HCT116 (cell line): ENCODE results near the gene IRX3. TPM values are rescaled to one million over a fixed set of nuclear protein-coding genes. Genes with fewer than 3 reads are reported as not detected.

Experiments
- ATAC-seq: fragments of 200-7000 bp; cut with Tn5 transposase; 2 replicates; pipeline ENCODE4 v1.9.1; 2020; ENCODE audit warnings: mild to moderate bottlenecking, moderate library complexity
- Bru-seq: library from RNA; stranded (reverse); fragments of 400-500 nt; gene quantifications from one replicate; lab custom pipeline; 2021; lab: Mats Ljungman, UMichigan
- BruChase-seq, 2 experiments: library from RNA; stranded (reverse); fragments of 400-500 nt; gene quantifications; one replicate each; lab custom pipeline; 2021; lab: Mats Ljungman, UMichigan
- BruUV-seq: library from RNA; stranded (reverse); fragments of 400-500 nt; replicated peaks from 2 replicates; lab custom pipeline; 2021; lab: Mats Ljungman, UMichigan
- CTCF ChIA-PET: fragments of 300-600 bp; sonication (Branson Sonifier 250); formaldehyde crosslinking; loops from one replicate; lab custom pipeline; 2021; ENCODE audit warnings: antibody characterized with exemption; lab: Charles Lee
- POLR2A ChIA-PET: fragments of 300-600, 350-600 bp; sonication (Branson Sonifier 250); formaldehyde crosslinking; loops from one replicate; lab custom pipeline; 2021; ENCODE audit warnings: antibody characterized with exemption; lab: Charles Lee
- RAD21 ChIA-PET, 2 experiments: fragments of 300-600 bp; sonication (Branson Sonifier 250); formaldehyde crosslinking; loops; one replicate each; lab custom pipeline; 2023; ENCODE audit warnings: low total read pairs in 2 of 2; ENCODE audit not compliant: uncharacterized antibody in 2 of 2, unreplicated experiment in 2 of 2, low non-redundant PET in 1 of 2; lab: Charles Lee
- DNase-seq: peaks from one replicate; pipeline ENCODE4 v3.0.0-alpha.2; 2010; ENCODE audit warnings: low read depth, low spot score
- H2AFZ ChIP-seq: fragments of 200-600 bp; shearing (Covaris generic), sonication (generic); 2 replicates; pipeline ENCODE4 v1.6.1; 2017; ENCODE audit warnings: low read depth, mixed run types, mixed read lengths, antibody characterized with exemption, low read length; ENCODE audit not compliant: poor library complexity, severe bottlenecking
- H3K27ac ChIP-seq: 2 replicates; pipeline ENCODE4 v1.5.1; 2012; ENCODE audit warnings: low read depth, low read length
- H3K27me3 ChIP-seq: fragments of 200-600 bp; sonication (generic); 2 replicates; pipeline ENCODE4 v1.6.1; 2016; ENCODE audit warnings: mixed run types, low read length, mixed read lengths; ENCODE audit not compliant: insufficient read depth
- H3K36me3 ChIP-seq, 2 experiments: fragments of 200-500 bp in 1 of 2; fragments of 200-600 bp in 1 of 2; sonication (Bioruptor generic) in 1 of 2; sonication (generic) in 1 of 2; 2 replicates each; pipeline versions ENCODE4 v1.5.1 to v1.6.1; 2014 to 2016; ENCODE audit warnings: low read length in 2 of 2, inconsistent platforms in 1 of 2, mixed read lengths in 1 of 2, mixed run types in 1 of 2; ENCODE audit not compliant: insufficient read depth in 2 of 2, control insufficient read depth in 1 of 2
- H3K4me1 ChIP-seq, 2 experiments: fragments of 200-600 bp in 1 of 2; sonication (generic) in 1 of 2; 2 replicates each; pipeline versions ENCODE4 v1.5.1 to v1.6.1; 2012 to 2017; ENCODE audit warnings: low read length in 2 of 2, inconsistent platforms in 1 of 2, mild to moderate bottlenecking in 1 of 2, mixed read lengths in 1 of 2, mixed run types in 1 of 2, moderate library complexity in 1 of 2; ENCODE audit not compliant: insufficient read depth in 2 of 2, control insufficient read depth in 1 of 2
- H3K4me2 ChIP-seq: fragments of 200-600 bp; sonication (generic); 2 replicates; pipeline ENCODE4 v1.6.1; 2017; ENCODE audit warnings: mixed run types, low read length, mixed read lengths
- H3K4me3 ChIP-seq, 2 experiments: fragments of 200-600 bp in 1 of 2; sonication (generic) in 1 of 2; replicated peaks in 1 of 2; 2 replicates each; pipeline ENCODE4 v1.5.1; 2011 to 2016; ENCODE audit warnings: low read length in 2 of 2, control low read depth in 1 of 2, low read depth in 1 of 2, mild to moderate bottlenecking in 1 of 2, mixed read lengths in 1 of 2, mixed run types in 1 of 2
- H3K79me2 ChIP-seq: fragments of 200-600 bp; sonication (generic); 2 replicates; pipeline ENCODE4 v1.6.1; 2017; ENCODE audit warnings: mild to moderate bottlenecking, mixed run types, low read length, moderate library complexity, mixed read lengths; ENCODE audit not compliant: insufficient read depth
- H3K9ac ChIP-seq: fragments of 200-600 bp; sonication (generic); 2 replicates; pipeline ENCODE4 v1.6.1; 2016; ENCODE audit warnings: low read length, mixed read lengths
- H3K9me2 ChIP-seq: fragments of 200-600 bp; sonication (generic), shearing (Covaris generic); 2 replicates; pipeline ENCODE4 v1.6.1; 2017; ENCODE audit warnings: mixed run types, mild to moderate bottlenecking, moderate library complexity; ENCODE audit not compliant: insufficient read depth
- H3K9me3 ChIP-seq, 2 experiments: fragments of 200-500 bp in 1 of 2; fragments of 200-600 bp in 1 of 2; sonication (Bioruptor generic) in 1 of 2; sonication (generic) in 1 of 2; 2 replicates each; pipeline ENCODE4 v1.6.1; 2014 to 2017; ENCODE audit warnings: low read length in 2 of 2, mixed read lengths in 2 of 2, inconsistent platforms in 1 of 2, low read depth in 1 of 2, mild to moderate bottlenecking in 1 of 2, mixed run types in 1 of 2, moderate library complexity in 1 of 2; ENCODE audit not compliant: control insufficient read depth in 1 of 2, insufficient read depth in 1 of 2
- H4K20me1 ChIP-seq: fragments of 200-600 bp; sonication (generic), shearing (Covaris generic); 2 replicates; pipeline ENCODE4 v1.6.1; 2017; ENCODE audit warnings: mixed run types, mild to moderate bottlenecking, moderate library complexity; ENCODE audit not compliant: insufficient read depth
- CBX3 ChIP-seq: IDR thresholded peaks from 2 replicates; pipeline ENCODE4 v1.6.1; 2012; ENCODE audit warnings: low read depth
- CEBPB ChIP-seq: IDR thresholded peaks from 2 replicates; pipeline ENCODE4 v1.6.1; 2012; ENCODE audit warnings: low read depth
- EGR1 ChIP-seq: IDR thresholded peaks from 2 replicates; pipeline ENCODE4 v1.6.1; 2012; ENCODE audit warnings: low read depth
- ELF1 ChIP-seq: IDR thresholded peaks from 2 replicates; pipeline ENCODE4 v1.6.1; 2012; ENCODE audit warnings: low read depth, borderline replicate concordance
- EZH2 ChIP-seq: fragments of 200-600 bp; sonication (generic); IDR thresholded peaks from 2 replicates; pipeline ENCODE4 v1.6.1; 2017; ENCODE audit warnings: antibody characterized with exemption, mixed run types
- EZH2phosphoT487 ChIP-seq: fragments of 200-600 bp; IDR thresholded peaks from 2 replicates; pipeline ENCODE4 v1.6.1; 2018; ENCODE audit warnings: antibody characterized with exemption, borderline replicate concordance
- FOSL1 ChIP-seq: IDR thresholded peaks from 2 replicates; pipeline ENCODE4 v1.6.1; 2012; ENCODE audit warnings: low read depth
- POLR2A ChIP-seq: IDR thresholded peaks from 2 replicates; pipeline ENCODE4 v1.7.0; 2011; ENCODE audit warnings: borderline replicate concordance; ENCODE audit not compliant: insufficient read depth, insufficient read length; ENCODE audit errors: extremely low read depth
- POLR2AphosphoS5 ChIP-seq: IDR thresholded peaks from 2 replicates; pipeline ENCODE4 v1.6.1; 2011; ENCODE audit warnings: mild to moderate bottlenecking, low read depth, low read length, moderate library complexity
- RAD21 ChIP-seq: IDR thresholded peaks from 2 replicates; pipeline ENCODE4 v1.6.1; 2012; ENCODE audit warnings: low read depth, mild to moderate bottlenecking
- SP1 ChIP-seq: IDR thresholded peaks from 2 replicates; pipeline ENCODE4 v1.6.1; 2012; ENCODE audit warnings: low read depth
- ZNF274 ChIP-seq: fragments of 200-500 bp; sonication (Bioruptor generic); IDR thresholded peaks from 2 replicates; pipeline ENCODE4 v1.6.1; 2014; ENCODE audit warnings: mild to moderate bottlenecking, low read depth, low read length, inconsistent platforms
- intact Hi-C: fragments of 100-400 bp; cut with micrococcal nuclease; formaldehyde crosslinking; loops from 2 replicates; pipeline ENCODE4 v1.10.0; 2022
- long read RNA-seq: library from polyadenylated mRNA; unstranded; transcript quantifications from one replicate; pipeline ENCODE4 v2.0.0, GENCODE V29; 2021; ENCODE audit not compliant: unreplicated experiment
- polyA plus RNA-seq: library from polyadenylated mRNA; unstranded; fragments of >200 nt; gene quantifications from 2 replicates; pipeline ENCODE4 v1.2.1, GENCODE V29; 2012; ENCODE audit warnings: missing spikeins
- total RNA-seq: library from RNA; stranded (reverse); gene quantifications from one replicate; pipeline ENCODE4 v1.2.1, GENCODE V29; 2021; ENCODE audit not compliant: unreplicated experiment
- TF ChIP-seq, protein P1 (sequence below): IDR thresholded peaks from 2 replicates; pipeline ENCODE4 v1.6.1; 2012; ENCODE audit warnings: low read depth
- TF ChIP-seq, protein P2 (sequence below): IDR thresholded peaks from 2 replicates; pipeline ENCODE4 v1.6.1; 2012
- TF ChIP-seq, protein P3 (sequence below): IDR thresholded peaks from 2 replicates; pipeline ENCODE4 v1.6.1; 2011; ENCODE audit warnings: mild to moderate bottlenecking, low read length, moderate library complexity; ENCODE audit not compliant: insufficient replicate concordance; ENCODE audit errors: extremely low read depth
- TF ChIP-seq, protein P4 (sequence below): IDR thresholded peaks from 2 replicates; pipeline ENCODE4 v1.6.1; 2012

The IRX3 gene
- total RNA-seq (2.0 TPM), Bru-seq, nascent RNA (percentile 30 among the genes with signal in this experiment), BruChase-seq, experiment 1, labeled RNA remaining after a 6-hour chase (percentile 13 among the genes with signal in this experiment), BruChase-seq, experiment 2, labeled RNA remaining after a 2-hour chase (percentile 36 among the genes with signal in this experiment)
- 0.89 and 1.1 TPM in 2 replicates for polyA plus RNA-seq
- long read RNA-seq, partial matches to known transcripts, result 1 of 8 reads
- long read RNA-seq, other reads (novel, unspliced or antisense), result 3 of 8 reads

DNA sequence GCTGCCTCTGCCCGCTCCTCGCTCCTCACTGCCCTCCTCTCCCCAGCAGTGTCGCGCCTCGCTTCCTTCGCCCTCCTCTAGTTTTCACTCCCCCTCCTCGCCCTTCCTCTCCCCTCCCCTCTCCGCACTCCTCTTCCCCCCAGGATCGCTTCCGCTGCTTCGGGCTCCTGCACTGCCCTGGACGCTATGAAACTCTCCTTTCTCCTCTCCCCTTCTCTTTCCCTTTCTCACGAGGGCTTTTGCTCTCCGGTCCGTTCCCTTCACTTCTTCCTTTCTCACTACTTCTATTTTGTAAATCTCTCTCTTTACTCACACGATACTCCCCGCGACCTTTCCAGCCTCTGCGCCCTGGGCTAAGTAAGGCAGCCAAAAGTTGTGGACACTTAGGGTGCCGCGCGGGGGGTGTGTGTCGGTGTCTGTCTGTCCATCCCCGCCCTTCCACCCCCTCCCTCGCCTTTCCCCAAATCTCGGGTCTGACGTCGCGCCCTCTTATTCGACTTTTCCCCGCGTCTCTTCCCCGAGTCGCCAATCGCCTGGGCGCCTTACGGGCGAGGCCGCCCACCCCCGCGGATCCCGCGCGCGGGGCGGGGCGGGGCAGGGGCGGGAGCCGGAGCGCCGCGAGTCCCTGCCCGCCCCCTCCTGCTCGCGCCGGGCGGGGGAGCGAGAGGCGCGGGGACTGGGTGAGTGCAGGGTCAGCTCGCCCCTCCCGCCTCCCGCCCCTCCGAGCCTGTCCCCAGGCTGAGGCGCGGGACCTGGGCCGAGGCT lies at the start of gene IRX3:
Gene IRX3 (minus strand): TSS at position 422 of the 765 bp plus-strand sequence. CDS start 737 bp downstream, outside the sequence.
- H3K27ac ChIP-seq, result peak within 1 kb of the TSS; percentile 60; the same call in 1 of the 2 replicates
- H3K4me2 ChIP-seq, result peak within 1 kb of the TSS; percentile 96
- no peaks in the 10 kb centered on the region for H3K27me3 ChIP-seq
- peaks cover 7 to 20% of the 10 kb centered on the region in 2 experiments; a peak in 3 of 4 replicates for H3K4me1 ChIP-seq
- no peaks in the 10 kb centered on the region for H3K36me3 ChIP-seq
- RAD21 ChIA-PET, result no interaction called here
- no peaks in the 10 kb centered on the region for H3K79me2 ChIP-seq
- POLR2A ChIA-PET, result no interaction called here
- peak; percentile 66 for DNase-seq
- H3K9me2 ChIP-seq, result no peaks in the 10 kb centered on the region
- peak within 1 kb of the TSS; percentile 56 to 71 for H3K4me3 ChIP-seq
- H3K9me3 ChIP-seq, result no peaks in the 10 kb centered on the region
- CTCF ChIA-PET, result interaction anchor here (0.6 kb wide), 1 partner anchor 671 kb away, joined by 3 read pairs; no protein-coding TSS in a partner anchor
- TF ChIP-seq CBX3 (no peak), EZH2 (no peak), ZNF274 (no peak), FOSL1 (no peak), CEBPB (no peak), EZH2phosphoT487 (no peak), POLR2AphosphoS5 (peak; percentile 36; the same call in 1 of the 2 replicates), SP1 (peak; percentile 60), RAD21 (no peak), ELF1 (no peak), POLR2A (no peak), EGR1 (peak; percentile 49; the same call in 1 of the 2 replicates)
- TF ChIP-seq, protein P1, sequence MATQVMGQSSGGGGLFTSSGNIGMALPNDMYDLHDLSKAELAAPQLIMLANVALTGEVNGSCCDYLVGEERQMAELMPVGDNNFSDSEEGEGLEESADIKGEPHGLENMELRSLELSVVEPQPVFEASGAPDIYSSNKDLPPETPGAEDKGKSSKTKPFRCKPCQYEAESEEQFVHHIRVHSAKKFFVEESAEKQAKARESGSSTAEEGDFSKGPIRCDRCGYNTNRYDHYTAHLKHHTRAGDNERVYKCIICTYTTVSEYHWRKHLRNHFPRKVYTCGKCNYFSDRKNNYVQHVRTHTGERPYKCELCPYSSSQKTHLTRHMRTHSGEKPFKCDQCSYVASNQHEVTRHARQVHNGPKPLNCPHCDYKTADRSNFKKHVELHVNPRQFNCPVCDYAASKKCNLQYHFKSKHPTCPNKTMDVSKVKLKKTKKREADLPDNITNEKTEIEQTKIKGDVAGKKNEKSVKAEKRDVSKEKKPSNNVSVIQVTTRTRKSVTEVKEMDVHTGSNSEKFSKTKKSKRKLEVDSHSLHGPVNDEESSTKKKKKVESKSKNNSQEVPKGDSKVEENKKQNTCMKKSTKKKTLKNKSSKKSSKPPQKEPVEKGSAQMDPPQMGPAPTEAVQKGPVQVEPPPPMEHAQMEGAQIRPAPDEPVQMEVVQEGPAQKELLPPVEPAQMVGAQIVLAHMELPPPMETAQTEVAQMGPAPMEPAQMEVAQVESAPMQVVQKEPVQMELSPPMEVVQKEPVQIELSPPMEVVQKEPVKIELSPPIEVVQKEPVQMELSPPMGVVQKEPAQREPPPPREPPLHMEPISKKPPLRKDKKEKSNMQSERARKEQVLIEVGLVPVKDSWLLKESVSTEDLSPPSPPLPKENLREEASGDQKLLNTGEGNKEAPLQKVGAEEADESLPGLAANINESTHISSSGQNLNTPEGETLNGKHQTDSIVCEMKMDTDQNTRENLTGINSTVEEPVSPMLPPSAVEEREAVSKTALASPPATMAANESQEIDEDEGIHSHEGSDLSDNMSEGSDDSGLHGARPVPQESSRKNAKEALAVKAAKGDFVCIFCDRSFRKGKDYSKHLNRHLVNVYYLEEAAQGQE, result no peak
- TF ChIP-seq, protein P2, sequence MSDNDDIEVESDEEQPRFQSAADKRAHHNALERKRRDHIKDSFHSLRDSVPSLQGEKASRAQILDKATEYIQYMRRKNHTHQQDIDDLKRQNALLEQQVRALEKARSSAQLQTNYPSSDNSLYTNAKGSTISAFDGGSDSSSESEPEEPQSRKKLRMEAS, result no peak
- TF ChIP-seq, protein P3, sequence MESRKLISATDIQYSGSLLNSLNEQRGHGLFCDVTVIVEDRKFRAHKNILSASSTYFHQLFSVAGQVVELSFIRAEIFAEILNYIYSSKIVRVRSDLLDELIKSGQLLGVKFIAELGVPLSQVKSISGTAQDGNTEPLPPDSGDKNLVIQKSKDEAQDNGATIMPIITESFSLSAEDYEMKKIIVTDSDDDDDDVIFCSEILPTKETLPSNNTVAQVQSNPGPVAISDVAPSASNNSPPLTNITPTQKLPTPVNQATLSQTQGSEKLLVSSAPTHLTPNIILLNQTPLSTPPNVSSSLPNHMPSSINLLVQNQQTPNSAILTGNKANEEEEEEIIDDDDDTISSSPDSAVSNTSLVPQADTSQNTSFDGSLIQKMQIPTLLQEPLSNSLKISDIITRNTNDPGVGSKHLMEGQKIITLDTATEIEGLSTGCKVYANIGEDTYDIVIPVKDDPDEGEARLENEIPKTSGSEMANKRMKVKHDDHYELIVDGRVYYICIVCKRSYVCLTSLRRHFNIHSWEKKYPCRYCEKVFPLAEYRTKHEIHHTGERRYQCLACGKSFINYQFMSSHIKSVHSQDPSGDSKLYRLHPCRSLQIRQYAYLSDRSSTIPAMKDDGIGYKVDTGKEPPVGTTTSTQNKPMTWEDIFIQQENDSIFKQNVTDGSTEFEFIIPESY, result no peak
- TF ChIP-seq, protein P4, sequence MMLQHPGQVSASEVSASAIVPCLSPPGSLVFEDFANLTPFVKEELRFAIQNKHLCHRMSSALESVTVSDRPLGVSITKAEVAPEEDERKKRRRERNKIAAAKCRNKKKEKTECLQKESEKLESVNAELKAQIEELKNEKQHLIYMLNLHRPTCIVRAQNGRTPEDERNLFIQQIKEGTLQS, result no peak
- TF ChIP-seq, all 23 proteins: peak for 3
- intact Hi-C loops, result loop anchor here (10.0 kb wide), 3 partner anchors 392 to 668 kb away; no protein-coding TSS in a partner anchor
- BruUV-seq, result no TSS peak
- peak within 1 kb of the TSS; percentile 70 for H3K9ac ChIP-seq
- peak; percentile 90 for ATAC-seq
- no peak within 1 kb of the TSS for H2AFZ ChIP-seq
- no peaks in the 10 kb centered on the region for H4K20me1 ChIP-seq
